Measurements from ENCODE around the gene C2orf74. TPM values are rescaled to one million over a fixed set of nuclear protein-coding genes. Genes with fewer than 3 reads are reported as not detected.
"Not testable (repeated sequence)": the region's sequence is repeated elsewhere in the genome, so short reads cannot be mapped to it uniquely, and the experiment has no call there.

The C2orf74 gene
- total RNA-seq, 2 donors from 2014 or later = 12.7 to 17.2 TPM

DNA sequence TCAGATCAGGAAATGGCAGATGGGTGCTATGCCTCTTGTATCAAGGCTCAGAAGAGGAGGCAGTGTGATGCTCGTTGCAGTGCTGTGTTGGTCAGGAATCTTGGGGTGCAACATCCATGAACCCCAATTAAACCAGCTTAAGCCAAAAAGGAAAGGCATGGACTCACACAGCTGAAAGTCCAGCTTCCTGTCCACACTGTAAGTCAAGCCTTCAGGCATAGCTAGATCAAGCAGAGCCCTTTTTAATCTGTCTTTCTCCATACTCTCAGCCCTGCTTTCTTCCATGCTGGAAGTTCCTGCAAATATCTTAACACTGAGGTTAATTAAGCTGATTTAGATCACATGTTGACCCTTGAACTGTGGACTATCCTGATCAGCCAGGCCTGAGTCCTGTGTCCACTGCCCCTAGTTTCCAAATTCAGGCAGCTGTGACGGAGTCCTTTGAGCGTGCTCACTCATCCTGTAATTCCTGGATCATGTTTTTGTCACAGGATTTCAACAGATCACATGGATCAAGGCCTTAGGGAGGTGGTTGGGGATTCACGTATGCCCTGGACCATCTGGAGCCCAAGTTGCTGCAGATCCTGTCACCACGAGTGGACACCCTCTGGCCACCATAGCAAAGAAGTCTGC is 4.5 kb upstream of the C2orf74 start:
- no peak for DNase-seq (ENCODE audit: low spot score)
- no peak overlapping the region for H3K27ac ChIP-seq
- ATAC-seq (ENCODE audit: insufficient number of reproducible peaks, low FRiP score, low read depth) = no peak

GRCh38 chr2:61158356-61158955 is 3.5 kb upstream of the C2orf74 start:
- H3K9me3 ChIP-seq = no peaks in the 10 kb centered on the region
- no peak overlapping the region for H3K27ac ChIP-seq
- H3K27me3 ChIP-seq (replicated peaks; ENCODE audit: insufficient read depth) = no peaks in the 10 kb centered on the region
- DNase-seq (ENCODE audit: low spot score) (no peak), ATAC-seq (ENCODE audit: insufficient number of reproducible peaks, low FRiP score, low read depth) (no peak)
- no peaks in the 10 kb centered on the region for H3K4me1 ChIP-seq (ENCODE audit: control insufficient read depth in 1 of 2, low read depth in 2 of 2)
- peaks cover 7% of the 10 kb centered on the region for H3K36me3 ChIP-seq
- no peak overlapping the region for H3K4me3 ChIP-seq
- TF ChIP-seq, protein P1, sequence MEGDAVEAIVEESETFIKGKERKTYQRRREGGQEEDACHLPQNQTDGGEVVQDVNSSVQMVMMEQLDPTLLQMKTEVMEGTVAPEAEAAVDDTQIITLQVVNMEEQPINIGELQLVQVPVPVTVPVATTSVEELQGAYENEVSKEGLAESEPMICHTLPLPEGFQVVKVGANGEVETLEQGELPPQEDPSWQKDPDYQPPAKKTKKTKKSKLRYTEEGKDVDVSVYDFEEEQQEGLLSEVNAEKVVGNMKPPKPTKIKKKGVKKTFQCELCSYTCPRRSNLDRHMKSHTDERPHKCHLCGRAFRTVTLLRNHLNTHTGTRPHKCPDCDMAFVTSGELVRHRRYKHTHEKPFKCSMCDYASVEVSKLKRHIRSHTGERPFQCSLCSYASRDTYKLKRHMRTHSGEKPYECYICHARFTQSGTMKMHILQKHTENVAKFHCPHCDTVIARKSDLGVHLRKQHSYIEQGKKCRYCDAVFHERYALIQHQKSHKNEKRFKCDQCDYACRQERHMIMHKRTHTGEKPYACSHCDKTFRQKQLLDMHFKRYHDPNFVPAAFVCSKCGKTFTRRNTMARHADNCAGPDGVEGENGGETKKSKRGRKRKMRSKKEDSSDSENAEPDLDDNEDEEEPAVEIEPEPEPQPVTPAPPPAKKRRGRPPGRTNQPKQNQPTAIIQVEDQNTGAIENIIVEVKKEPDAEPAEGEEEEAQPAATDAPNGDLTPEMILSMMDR (IDR thresholded peaks at IDR 0.05) = no peak

More for the DNA sequence above, 4.5 kb upstream of the C2orf74 start:
- no peaks in the 10 kb centered on the region for H3K9me3 ChIP-seq
- no peaks in the 10 kb centered on the region for H3K4me1 ChIP-seq (ENCODE audit: control insufficient read depth in 1 of 2, low read depth in 2 of 2)
- peaks cover 2% of the 10 kb centered on the region for H3K36me3 ChIP-seq
- TF ChIP-seq, protein P1 (IDR thresholded peaks at IDR 0.05) = no peak
- H3K27me3 ChIP-seq (replicated peaks; ENCODE audit: insufficient read depth) = no peaks in the 10 kb centered on the region
- H3K4me3 ChIP-seq = no peak overlapping the region

DNA sequence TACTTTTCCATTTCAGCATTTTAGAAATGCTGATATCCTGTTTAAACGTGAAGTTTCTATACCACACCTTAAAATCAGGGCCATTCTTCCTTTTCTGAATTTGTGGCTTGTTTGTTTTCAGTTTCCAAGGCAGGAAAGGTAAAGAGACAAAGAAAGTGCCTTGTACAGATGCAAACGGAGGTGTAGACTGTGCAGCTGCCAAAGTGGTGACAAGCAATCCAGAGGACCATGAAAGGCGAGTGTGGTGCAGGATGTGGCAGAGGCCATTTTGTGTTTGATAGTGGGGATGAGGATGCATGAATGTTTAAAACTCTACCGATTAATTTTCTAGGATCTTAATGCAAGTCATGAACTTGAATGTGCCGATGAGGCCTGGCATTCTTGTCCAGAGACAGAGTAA is 733 bp downstream of the C2orf74 start:
- DNase-seq (ENCODE audit: low spot score) = no peak
- Histone ChIP-seq H3K27me3 (replicated peaks; ENCODE audit: insufficient read depth) (no peaks in the 10 kb centered on the region), H3K36me3 (peaks cover 23% of the 10 kb centered on the region), H3K4me3 (no peak overlapping the region), H3K4me1 (ENCODE audit: control insufficient read depth in 1 of 2, low read depth in 2 of 2) (no peaks in the 10 kb centered on the region), H3K9me3 (no peaks in the 10 kb centered on the region), H3K27ac (no peak overlapping the region)
- ATAC-seq (ENCODE audit: insufficient number of reproducible peaks, low FRiP score, low read depth) = no peak
- TF ChIP-seq, protein P1 (IDR thresholded peaks at IDR 0.05) = no peak

DNA sequence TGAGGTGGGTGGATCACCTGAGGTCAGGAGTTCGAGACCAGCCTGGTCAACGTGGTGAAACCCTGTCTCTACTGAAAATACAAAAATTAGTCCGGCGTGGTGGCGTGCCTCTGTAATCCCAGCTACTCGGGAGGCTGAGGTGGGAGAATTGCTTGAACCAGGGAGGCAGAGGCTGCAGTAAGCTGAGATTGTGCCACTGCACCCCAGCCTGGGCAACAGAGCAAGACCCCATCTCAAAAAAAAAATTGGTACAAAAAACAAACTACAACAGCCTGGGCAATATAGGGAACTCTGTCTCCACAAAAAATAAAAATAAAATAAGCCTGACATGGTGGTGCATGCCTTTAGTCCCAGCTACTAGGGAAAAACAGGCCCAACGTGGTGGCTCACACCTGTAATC is 3.1 kb downstream of the C2orf74 start:
- H3K9me3 ChIP-seq; H3K27ac ChIP-seq; ATAC-seq (ENCODE audit: insufficient number of reproducible peaks, low FRiP score, low read depth); DNase-seq (ENCODE audit: low spot score); H3K4me1 ChIP-seq (ENCODE audit: control insufficient read depth in 1 of 2, low read depth in 2 of 2); H3K4me3 ChIP-seq; H3K27me3 ChIP-seq (replicated peaks; ENCODE audit: insufficient read depth): not testable (repeated sequence)
- peaks cover 21% of the 10 kb centered on the region for H3K36me3 ChIP-seq

DNA sequence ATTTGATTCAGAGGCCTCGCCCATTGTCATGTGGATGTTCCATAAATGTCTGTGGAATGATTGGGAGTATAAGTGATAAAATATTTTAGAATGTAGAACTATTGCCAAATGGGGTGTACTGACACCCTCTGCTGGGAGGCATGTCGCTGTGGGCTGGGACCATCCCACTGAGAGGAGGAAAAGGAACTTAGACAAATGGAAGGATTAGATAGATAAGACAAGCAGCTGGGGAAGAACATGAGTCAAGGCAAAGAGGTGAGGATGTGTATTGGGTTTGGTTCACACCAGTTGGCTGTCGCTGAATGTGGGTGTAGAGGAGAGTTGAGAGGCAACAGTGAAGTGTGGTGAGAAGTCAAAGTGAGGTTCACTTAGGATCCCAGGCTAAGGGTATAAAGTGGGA is 4.0 kb downstream of the C2orf74 start:
- TF ChIP-seq, protein P1 (IDR thresholded peaks at IDR 0.05) = no peak
- no peak overlapping the region for H3K27ac ChIP-seq
- no peak for ATAC-seq (ENCODE audit: insufficient number of reproducible peaks, low FRiP score, low read depth)
- no peak for DNase-seq (ENCODE audit: low spot score)
- no peaks in the 10 kb centered on the region for H3K9me3 ChIP-seq
- no peaks in the 10 kb centered on the region for H3K27me3 ChIP-seq (replicated peaks; ENCODE audit: insufficient read depth)
- no peaks in the 10 kb centered on the region for H3K4me1 ChIP-seq (ENCODE audit: control insufficient read depth in 1 of 2, low read depth in 2 of 2)
- peaks cover 21% of the 10 kb centered on the region for H3K36me3 ChIP-seq
- H3K4me3 ChIP-seq = no peak overlapping the region

Measured in thoracic aorta (tissue), 2 donors.